Measurements from ENCODE around the gene AKT1S1.

The AKT1S1 gene

DNA sequence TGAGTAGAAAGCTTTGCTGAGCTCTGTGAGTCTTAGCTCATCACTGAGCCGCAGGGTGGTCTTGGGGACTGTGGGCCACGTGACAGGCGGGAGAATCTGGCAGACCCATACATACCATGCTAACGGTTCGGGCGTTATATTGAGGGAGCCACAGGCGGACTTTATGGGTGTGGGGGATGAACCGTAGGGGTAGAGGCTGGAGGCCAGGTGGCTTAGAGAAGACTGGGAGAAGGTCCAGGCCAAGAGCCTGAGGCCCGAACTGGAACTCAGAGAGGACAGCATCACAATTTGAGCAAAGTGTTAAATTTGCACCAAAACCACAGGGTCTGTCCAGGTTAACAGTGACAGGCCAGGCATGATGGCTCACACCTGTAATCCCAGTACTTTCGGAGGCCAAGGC lies 36.6 kb upstream of the AKT1S1 start:
- H3K27ac ChIP-seq = no peak overlapping the region
- ChIA-PET CTCF (interaction anchor here (0.7 kb wide), 1 partner anchor 222 kb away, joined by 3 read pairs; no protein-coding TSS in a partner anchor), POLR2A (ENCODE audit: low non-redundant PET) (no interaction called here)

GRCh38 chr19:49912965-49913685 lies 36.0 kb upstream of the AKT1S1 start:
- ChIA-PET POLR2A (ENCODE audit: low non-redundant PET) (no interaction called here), CTCF (interaction anchor here (0.7 kb wide), 2 partner anchors 63 to 223 kb away, joined by 3 read pairs; no protein-coding TSS in a partner anchor)
- TF ChIP-seq CTCF (conservative IDR thresholded peaks at IDR 0.05; ENCODE audit: low read depth) = no peak
- H3K27ac ChIP-seq = peak overlapping the region; percentile 39
- DNase-seq (ENCODE audit: low spot score) = no peak

More for the DNA sequence above, 36.6 kb upstream of the AKT1S1 start:
- no peak for TF ChIP-seq CTCF (conservative IDR thresholded peaks at IDR 0.05; ENCODE audit: low read depth)
- no peak for DNase-seq (ENCODE audit: low spot score)

GRCh38 chr19:49911381-49912145 lies 34.4 kb upstream of the AKT1S1 start:
- POLR2A ChIA-PET (ENCODE audit: low non-redundant PET) = no interaction called here
- no peak for TF ChIP-seq CTCF (conservative IDR thresholded peaks at IDR 0.05; ENCODE audit: low read depth)
- peak overlapping the region; percentile 22 for H3K27ac ChIP-seq
- CTCF ChIA-PET = interaction anchor here (0.6 to 0.7 kb wide), 2 partner anchors 28 to 666 kb away, joined by 3 to 4 read pairs; no protein-coding TSS in a partner anchor
- DNase-seq (ENCODE audit: low spot score) = no peak

DNA sequence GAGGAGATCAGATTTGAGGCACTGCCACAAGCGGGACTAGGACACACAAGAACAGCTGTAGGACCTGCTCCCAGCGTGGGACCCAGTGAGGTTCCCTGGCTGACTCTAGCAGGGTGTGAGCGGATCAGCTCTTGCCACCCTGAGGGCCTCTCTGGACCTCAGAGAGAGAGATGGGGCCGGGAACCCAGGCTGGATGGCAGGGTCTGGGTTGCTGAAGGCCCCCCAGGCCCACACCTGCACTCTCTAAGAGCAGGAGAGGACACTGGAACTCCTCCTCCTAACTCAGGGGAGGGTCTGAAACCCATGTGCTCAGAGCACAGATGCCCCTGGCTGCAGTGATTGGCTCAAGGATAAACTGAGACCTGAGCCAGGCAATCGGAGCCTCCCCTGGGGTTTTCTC lies 33.0 kb upstream of the AKT1S1 start:
- H3K27ac ChIP-seq = 0 out of 2 replicates have a peak overlapping the region, but pooled peaks have one; percentile 16
- POLR2A ChIA-PET (ENCODE audit: low non-redundant PET) = no interaction called here
- no peak for TF ChIP-seq CTCF (conservative IDR thresholded peaks at IDR 0.05; ENCODE audit: low read depth)
- DNase-seq (ENCODE audit: low spot score) = no peak
- CTCF ChIA-PET = no interaction called here

GRCh38 chr19:49908480-49909420 lies 31.6 kb upstream of the AKT1S1 start:
- DNase-seq (ENCODE audit: low spot score) = no peak
- CTCF ChIA-PET = no interaction called here
- no peak overlapping the region for H3K27ac ChIP-seq
- TF ChIP-seq CTCF (conservative IDR thresholded peaks at IDR 0.05; ENCODE audit: low read depth) = no peak
- POLR2A ChIA-PET (ENCODE audit: low non-redundant PET) = interaction anchor here (0.6 kb wide), 1 partner anchor 536 kb away, joined by 7 read pairs; no protein-coding TSS in a partner anchor

All from RWPE1 (cell line).